Skin of body (tissue), 2 donors: ENCODE measurements around the gene FLOT2. TPM values are rescaled to one million over a fixed set of nuclear protein-coding genes. Genes with fewer than 3 reads are reported as not detected.
"Not testable (repeated sequence)": the region's sequence is repeated elsewhere in the genome, so short reads cannot be mapped to it uniquely, and the experiment has no call there.

Experiments
- DNase-seq: peaks from one replicate; lab custom pipeline; 2025; lab: John Stamatoyannopoulos, UW
- total RNA-seq: library from RNA; depleted of rRNA; stranded (reverse); fragments of >200 nt; gene quantifications from one replicate; pipeline ENCODE4 v1.2.3, GENCODE V29; 2014

FLOT2 gene
- total RNA-seq, 1 donor from 2014 or later = 18.7 TPM

- no peak for DNase-seq
These were observed 415 bp upstream of the FLOT2 start for GRCh38 chr17:28897769-28898526.

- no peak for DNase-seq
These were observed 1.0 kb downstream of the FLOT2 start for GRCh38 chr17:28896491-28896883.

DNA sequence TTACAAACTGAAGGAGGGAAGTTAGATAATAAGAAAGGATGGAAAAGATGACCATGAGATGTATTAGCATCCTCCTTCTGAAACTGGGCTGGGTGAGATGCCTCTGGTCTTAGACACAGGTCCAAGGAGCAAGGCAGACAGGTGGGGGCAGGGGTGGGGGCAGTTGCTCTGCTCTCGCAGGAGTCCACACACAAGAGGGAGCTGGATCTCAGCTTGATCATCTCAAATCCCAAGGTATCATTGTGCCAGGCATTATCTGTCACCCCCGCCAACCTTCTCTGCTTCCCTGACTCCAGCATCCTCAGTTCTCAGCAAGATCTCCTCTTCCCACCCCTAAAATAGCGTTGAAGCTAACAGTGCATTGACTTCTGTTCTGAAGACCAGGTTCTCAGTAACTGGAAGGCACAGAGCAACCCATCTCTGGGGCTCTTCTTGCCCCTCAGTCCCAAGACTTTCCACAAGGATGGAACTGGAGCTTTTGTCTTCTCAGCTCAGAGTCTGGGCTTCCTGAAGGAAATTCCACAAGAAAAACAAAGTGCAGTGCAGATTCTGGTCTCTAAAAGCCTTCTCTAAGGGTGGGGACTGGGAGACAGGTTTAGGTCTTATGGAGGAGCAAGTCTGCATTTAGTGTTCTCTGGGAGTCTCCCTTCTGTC is 1.6 kb downstream of the FLOT2 start:
- DNase-seq = no peak

DNA sequence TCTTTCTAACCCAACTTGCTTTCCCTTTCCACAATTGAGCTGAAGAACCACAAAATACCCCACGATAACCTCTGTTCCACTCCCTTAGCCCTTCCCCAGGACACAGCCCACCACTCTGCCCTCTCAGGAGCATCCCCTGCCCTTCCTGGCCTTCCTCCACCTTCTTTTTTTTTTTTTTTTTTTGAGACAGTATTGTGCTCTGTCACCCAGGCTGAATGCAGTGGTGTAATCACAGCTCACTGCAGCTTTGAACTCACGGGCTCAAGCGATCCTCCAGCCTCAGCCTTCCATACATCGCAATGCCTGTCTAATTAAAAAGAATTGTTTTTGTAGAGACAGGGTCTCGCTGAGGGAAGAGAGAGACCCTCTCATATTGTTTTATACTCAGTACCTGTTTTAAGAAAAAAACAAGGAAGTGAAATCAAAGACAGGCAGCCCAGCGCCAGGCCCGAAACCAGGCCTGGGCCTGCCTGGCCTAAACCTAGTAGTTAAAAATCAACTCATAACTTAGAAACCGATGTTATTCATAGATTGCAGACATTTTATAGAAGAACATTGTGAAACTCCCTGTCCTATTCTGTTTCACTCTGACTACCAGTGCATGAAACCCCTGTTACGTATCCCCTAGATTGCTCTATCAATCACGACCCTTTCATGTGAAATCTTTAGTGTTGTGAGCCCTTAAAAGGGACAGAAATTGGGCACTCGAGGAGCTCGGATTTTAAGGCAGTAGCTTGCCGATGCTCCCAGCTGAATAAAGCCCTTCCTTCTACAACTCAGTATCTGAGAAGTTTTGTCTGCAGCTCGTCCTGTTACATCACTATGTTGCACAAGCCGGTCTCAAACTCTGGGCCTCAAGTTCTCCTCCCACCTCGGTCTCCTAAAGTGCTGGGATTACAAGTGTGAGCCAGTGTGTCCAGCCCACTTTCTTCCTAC is 4.0 kb downstream of the FLOT2 start:
- DNase-seq = not testable (repeated sequence)

- no peak for DNase-seq
These were observed 5.5 kb downstream of the FLOT2 start for GRCh38 chr17:28892024-28892423.

DNA sequence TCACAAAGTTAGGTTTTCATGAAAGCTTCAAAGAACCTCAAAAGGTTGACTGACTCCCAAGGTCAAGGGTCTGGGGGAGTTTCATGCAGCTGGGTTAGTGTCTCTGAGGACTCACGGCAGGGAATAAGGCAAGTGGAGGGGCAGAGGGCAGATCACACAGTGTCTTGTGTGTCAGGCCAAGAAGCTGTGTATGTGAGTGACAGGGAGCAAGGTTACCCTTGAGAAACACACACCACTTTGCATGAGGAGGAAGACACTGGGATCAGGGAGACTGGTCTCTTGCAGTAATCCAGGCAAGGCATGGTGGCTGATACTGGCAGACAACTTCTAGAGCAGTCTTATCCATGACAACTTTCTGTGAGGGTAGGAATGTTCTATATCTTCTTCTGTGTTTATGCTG is 6.3 kb downstream of the FLOT2 start:
- DNase-seq = no peak

DNA sequence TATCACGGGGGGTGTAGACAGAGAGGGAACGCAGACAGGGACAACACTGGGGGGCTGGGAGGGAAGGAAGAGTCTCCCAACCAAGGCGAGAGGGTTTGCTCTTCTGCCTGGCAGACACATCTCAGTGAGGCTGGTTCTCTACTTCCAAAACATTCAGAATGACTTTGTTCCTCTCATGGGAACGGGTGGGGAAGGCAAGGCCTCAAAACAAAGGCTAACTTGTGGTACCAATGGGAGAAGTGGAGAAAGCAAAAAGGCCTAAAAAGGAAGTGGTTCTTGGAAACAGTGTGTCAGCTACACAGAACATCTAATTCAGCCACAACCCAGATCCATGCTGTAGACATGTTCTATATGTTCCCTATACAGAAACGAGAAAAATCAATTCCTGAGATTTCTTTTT is 7.5 kb downstream of the FLOT2 start:
- DNase-seq = no peak

GRCh38 chr17:28888832-28889231 is 8.7 kb downstream of the FLOT2 start:
- no peak for DNase-seq

- DNase-seq = no peak
These were observed 9.6 kb downstream of the FLOT2 start for GRCh38 chr17:28887871-28888471.

DNA sequence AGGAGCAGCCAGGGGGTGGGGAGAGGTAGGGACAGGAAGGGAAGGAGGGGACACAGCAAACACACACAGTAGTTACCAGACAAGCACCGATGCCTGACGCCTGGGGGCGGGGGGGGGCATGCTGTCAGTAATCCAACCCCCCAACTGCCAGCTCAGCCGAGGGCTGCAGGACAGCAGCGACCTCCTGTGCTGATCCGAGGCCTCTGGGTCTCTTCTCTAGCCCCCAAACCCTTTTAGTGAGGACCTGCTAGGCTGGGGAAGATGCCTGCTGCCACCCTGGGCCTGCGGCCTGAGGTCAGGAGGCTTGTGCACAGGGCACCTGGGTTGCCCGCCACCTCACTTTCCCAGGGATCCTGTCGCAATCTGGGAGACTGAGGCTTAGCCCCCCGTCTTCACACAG is 11.6 kb downstream of the FLOT2 start:
- DNase-seq = no peak

- DNase-seq = no peak
These were observed 12.2 kb downstream of the FLOT2 start for GRCh38 chr17:28885363-28885762.

DNA sequence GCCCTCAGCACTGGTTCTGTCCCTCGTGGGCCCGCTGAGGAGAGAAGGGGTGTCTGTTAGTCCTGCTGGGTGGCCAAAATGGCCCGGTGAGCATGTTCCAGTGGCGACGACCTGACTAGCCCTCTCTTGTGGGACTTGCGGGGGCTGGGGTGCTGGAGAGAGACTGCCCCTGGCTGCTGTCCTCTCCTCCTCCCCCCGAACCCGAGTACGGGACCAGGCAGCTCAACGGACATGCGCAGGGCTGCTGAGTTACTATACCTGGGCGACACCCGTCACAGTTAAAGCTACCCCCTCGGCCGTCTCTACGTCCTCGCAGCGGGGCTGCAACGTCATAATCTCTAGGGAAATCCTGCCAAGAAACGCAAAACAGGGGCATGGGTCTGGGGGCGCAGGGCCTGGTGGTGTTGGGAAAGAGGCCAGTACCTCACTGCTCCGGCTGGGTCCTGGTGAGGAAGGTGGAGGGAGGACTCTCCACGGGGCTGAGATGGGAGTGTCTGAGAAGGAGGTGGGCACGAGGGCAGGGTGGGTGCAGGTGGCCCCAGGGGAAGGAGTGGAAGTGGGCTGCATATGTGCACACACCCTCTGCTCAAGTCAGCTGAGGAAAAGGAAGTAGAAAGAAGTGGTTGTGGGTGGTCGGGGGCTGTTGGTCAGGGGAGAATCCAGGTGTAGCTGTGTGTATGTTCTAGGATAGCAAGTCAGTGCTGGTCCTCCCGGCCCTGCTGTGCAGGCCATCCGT is 13.4 kb downstream of the FLOT2 start:
- DNase-seq = no peak

GRCh38 chr17:28882154-28882895 is 15.2 kb downstream of the FLOT2 start:
- DNase-seq = no peak

GRCh38 chr17:28881533-28882056 is 15.9 kb downstream of the FLOT2 start:
- DNase-seq = no peak

GRCh38 chr17:28880572-28880945 is 17.0 kb downstream of the FLOT2 start:
- DNase-seq = no peak

DNA sequence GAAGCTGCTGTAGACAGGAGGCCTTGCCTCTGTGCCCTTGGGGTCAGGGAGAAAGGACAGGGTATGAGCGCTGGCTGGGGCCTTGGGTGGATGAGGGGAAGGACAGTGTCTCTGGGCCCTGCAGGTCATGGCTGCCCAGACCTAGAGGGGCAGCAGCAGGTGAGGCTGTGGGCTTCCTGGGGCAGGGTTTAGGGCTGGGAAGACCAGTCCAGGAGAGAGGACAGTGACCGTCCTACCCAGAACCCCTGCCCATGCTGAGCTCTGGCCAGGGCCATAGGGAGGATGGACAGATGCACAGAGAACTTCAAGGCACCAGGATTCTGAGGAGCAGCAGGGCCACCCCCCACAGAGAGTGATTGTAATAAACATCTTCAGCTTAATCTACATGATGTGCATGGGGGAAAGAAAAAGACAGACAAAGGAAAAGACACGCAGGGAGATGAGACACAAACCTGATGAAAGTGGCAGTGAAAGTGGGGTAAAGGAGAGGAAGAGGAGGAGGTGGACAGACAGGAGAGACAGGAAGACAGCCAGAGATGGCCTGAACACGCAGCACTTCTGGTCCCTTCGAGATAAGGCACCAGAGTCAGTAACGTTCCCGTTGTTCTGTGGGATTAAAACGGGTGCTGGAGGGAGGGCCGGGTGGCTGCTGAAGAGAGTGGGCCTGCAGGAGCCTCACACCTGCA is 17.5 kb downstream of the FLOT2 start:
- no peak for DNase-seq

- no peak for DNase-seq
These were observed 18.6 kb downstream of the FLOT2 start for GRCh38 chr17:28878981-28879380.

DNA sequence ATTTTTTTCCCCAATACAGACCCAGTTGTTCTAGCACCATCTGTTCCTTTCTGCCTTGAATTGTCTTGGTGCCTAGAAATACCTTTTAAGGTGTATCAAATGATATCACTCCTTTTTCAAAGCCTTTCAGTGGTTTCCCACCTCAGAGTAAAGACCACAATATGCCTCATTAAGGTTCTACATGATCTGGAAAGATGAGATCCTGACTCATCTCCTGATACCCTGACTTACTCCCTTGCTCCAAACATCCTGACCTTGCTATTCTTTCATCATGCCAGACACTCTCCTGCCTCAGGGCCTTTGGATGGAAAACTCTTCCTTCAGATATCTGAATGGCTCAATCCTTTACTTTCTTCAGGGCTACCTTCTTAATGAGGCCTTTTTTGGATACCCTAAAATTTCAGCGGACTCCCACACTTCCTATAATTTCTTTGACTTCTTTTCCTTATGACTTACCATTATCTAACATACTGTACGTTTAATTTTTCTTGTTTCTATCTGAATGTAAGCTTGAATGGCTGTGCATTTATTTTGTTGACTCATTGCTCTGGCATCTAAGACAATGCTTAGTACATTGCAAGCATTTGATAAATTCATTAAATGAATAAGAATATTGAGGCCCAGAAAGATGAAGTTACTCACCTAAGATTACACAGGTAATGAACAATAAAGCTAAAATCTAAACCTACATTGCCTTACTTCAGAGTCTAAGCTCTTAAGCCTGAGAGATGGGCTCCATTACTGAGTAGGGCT is 19.2 kb downstream of the FLOT2 start:
- DNase-seq = no peak
